Measurements from ENCODE around the gene GAS7. TPM values are rescaled to one million over a fixed set of nuclear protein-coding genes. Genes with fewer than 3 reads are reported as not detected.

GAS7 gene
- total RNA-seq, 4 donors from 2014 or later, result 62.6 to 122 (median 77.0) TPM

DNA sequence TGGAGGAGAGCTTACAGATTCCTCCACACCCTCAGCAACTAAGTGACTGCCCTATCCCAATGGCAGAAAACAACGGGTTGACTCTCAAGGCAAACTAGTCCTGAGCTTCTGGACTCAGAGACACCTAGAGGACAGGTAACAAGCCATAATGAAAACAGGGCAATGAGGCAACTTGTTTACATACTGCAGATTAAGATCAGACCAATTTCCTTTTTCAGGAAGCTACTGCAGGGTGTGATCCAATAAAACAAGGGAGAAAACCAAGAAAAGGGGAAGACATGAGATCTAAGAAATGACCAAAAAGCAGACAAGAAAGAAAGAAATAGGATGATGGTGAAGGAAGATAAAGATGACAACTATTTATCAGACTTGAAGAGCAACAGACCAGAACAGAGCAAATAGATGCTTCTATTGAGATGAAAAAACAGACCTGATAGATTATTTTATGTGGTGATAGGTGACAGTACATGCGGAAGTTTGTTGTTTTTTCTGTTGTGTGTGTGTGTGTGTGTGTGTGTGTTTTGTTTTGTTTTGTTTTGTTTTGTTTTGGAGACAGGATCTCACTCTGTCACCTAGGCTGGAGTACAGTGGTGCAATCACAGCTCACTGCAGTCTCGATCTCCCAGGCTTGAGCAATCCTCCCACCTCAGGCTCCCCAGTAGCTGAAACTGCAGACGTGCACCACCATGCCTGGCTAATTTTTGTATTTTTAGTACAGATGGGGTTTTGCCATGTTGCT lies 120.7 kb downstream of the GAS7 start:
- Histone ChIP-seq H3K27ac (no peak overlapping the region), H3K9me3 (no peaks in the 10 kb centered on the region), H3K27me3 (no peaks in the 10 kb centered on the region), H3K36me3 (no peaks in the 10 kb centered on the region), H3K4me1 (peaks cover 0 to 10% (median 0%) of the 10 kb centered on the region in 3 donors), H3K4me3 (no peak overlapping the region)
- no peak for ATAC-seq
- 83 to 88% methylated on average over 3 to 4 of the region's 4 CpGs for WGBS, 2 donors (ENCODE audit: low coverage in 1 of 2)
- TF ChIP-seq, protein P1, sequence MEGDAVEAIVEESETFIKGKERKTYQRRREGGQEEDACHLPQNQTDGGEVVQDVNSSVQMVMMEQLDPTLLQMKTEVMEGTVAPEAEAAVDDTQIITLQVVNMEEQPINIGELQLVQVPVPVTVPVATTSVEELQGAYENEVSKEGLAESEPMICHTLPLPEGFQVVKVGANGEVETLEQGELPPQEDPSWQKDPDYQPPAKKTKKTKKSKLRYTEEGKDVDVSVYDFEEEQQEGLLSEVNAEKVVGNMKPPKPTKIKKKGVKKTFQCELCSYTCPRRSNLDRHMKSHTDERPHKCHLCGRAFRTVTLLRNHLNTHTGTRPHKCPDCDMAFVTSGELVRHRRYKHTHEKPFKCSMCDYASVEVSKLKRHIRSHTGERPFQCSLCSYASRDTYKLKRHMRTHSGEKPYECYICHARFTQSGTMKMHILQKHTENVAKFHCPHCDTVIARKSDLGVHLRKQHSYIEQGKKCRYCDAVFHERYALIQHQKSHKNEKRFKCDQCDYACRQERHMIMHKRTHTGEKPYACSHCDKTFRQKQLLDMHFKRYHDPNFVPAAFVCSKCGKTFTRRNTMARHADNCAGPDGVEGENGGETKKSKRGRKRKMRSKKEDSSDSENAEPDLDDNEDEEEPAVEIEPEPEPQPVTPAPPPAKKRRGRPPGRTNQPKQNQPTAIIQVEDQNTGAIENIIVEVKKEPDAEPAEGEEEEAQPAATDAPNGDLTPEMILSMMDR (IDR thresholded peaks at IDR 0.05), result no peak
- TF ChIP-seq POLR2A (IDR thresholded peaks at IDR 0.05) (no peak), POLR2AphosphoS5 (IDR thresholded peaks at IDR 0.05) (no peak), EP300 (IDR thresholded peaks at IDR 0.05) (no peak)

DNA sequence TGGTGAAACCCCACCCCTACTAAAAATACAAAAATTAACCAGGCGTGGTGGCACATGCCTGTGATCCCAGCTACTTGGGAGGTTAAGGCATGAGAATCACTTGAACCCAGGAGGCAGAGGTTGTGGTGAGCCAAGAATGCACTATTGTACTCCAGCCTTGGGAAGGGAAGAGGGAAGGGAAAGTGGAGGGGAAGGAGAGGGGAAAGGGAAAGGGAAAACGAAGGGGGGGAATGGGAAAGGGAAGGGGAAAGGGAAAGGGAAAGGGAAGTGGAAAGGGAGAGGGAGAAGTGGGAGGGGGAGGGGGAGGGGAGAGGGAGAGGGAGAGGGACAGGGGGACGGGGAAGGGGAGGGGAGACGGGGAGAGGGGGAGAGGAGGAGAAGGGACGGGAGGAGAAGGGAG lies 122.5 kb downstream of the GAS7 start:
- no peak for TF ChIP-seq POLR2AphosphoS5 (IDR thresholded peaks at IDR 0.05)
- TF ChIP-seq, protein P1 (IDR thresholded peaks at IDR 0.05), result no peak
- TF ChIP-seq EP300 (IDR thresholded peaks at IDR 0.05), result no peak
- no peak for TF ChIP-seq POLR2A (IDR thresholded peaks at IDR 0.05)
- WGBS, 2 donors (ENCODE audit: low coverage in 1 of 2), result 67 to 79% methylated on average over 1 to 2 of the region's 5 CpGs
- no peak for ATAC-seq

DNA sequence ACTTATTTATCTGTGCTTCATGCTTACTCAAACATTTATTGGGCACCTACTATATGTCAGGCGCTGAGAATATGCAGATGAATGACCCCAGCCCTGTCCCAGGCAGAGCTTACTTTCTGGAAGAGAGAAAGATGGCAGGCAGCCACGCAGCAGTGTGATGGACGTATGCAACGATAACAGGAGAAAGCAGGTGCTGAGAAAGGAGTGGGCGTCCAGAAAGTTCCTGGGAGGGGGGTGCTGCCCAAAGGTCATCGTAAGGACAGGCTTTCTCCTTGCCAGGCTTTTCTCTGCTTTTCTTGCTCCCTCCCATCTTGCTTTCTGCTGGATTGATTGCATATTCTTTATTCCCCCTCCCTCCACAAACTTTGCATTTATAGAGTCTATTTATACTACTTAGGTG lies 124.5 kb downstream of the GAS7 start:
- H3K4me3 ChIP-seq, result no peak overlapping the region
- no peak overlapping the region for H3K27ac ChIP-seq
- no peak for ATAC-seq
- no peak for TF ChIP-seq EP300 (IDR thresholded peaks at IDR 0.05)
- no peak for TF ChIP-seq POLR2A (IDR thresholded peaks at IDR 0.05)
- TF ChIP-seq, protein P1 (IDR thresholded peaks at IDR 0.05), result no peak
- TF ChIP-seq POLR2AphosphoS5 (IDR thresholded peaks at IDR 0.05), result no peak
- H3K4me1 ChIP-seq, result peaks cover 0 to 21% (median 3%) of the 10 kb centered on the region in 3 donors
- no peaks in the 10 kb centered on the region for H3K36me3 ChIP-seq
- WGBS, 2 donors (ENCODE audit: low coverage in 1 of 2), result 44 to 46% methylated on average over 5 of the region's 6 CpGs
- H3K9me3 ChIP-seq, result no peaks in the 10 kb centered on the region
- no peaks in the 10 kb centered on the region for H3K27me3 ChIP-seq

More for the DNA sequence above, 122.5 kb downstream of the GAS7 start:
- H3K4me3 ChIP-seq, result no peak overlapping the region
- H3K27me3 ChIP-seq, result no peaks in the 10 kb centered on the region
- H3K9me3 ChIP-seq, result no peaks in the 10 kb centered on the region
- no peak overlapping the region for H3K27ac ChIP-seq
- peaks cover 0 to 10% (median 0%) of the 10 kb centered on the region in 3 donors for H3K4me1 ChIP-seq
- H3K36me3 ChIP-seq, result no peaks in the 10 kb centered on the region

DNA sequence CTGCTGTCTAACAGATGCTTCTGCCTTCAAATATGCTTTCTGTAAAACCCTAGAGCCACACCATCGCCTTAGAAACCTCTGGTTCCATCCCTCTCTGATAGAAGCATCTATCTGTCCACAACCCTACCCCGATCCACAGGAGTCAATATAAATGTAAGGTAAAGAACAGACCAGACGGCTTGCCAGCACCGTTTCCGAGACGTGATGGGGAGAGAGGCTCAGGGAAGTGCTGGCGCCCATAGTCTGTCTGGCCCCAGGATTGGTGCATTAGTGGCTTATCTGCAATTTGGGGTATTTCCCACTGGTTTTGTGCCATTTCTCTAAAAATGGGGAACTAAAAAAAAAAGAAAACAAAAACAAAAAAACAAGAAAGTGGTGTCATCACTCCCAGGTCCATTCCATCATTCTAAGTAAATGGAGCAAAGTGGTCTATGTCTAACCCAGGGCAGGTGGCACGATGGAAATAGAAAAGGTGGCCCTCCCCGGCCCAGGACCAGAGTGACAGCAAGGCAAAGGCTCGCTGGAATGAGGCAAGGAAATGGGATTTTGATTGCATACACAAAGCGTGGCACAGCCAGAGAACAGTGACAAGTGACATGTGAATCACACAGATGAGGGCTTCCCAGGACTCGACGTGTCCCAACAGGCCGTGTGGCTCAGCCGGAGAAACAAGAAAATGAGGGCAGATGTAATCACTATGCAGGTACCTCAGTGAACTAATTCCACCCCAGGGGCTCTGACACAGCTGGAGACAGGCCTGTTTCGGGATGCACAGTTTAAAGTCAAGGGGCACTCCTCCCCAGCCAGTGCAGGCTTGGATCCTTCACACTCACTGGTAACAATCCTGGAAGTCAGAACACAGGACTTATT lies 125.6 kb downstream of the GAS7 start:
- WGBS, 2 donors (ENCODE audit: low coverage in 1 of 2), result 79 to 87% methylated on average over 4 to 11 of the region's 16 CpGs
- no peak overlapping the region for H3K4me3 ChIP-seq
- peaks cover 0 to 24% (median 3%) of the 10 kb centered on the region in 3 donors for H3K4me1 ChIP-seq
- TF ChIP-seq POLR2A (IDR thresholded peaks at IDR 0.05) (no peak), EP300 (IDR thresholded peaks at IDR 0.05) (no peak), POLR2AphosphoS5 (IDR thresholded peaks at IDR 0.05) (no peak)
- TF ChIP-seq, protein P1 (IDR thresholded peaks at IDR 0.05), result no peak
- no peaks in the 10 kb centered on the region for H3K36me3 ChIP-seq
- H3K9me3 ChIP-seq, result no peaks in the 10 kb centered on the region
- ATAC-seq, result no peak
- no peaks in the 10 kb centered on the region for H3K27me3 ChIP-seq
- H3K27ac ChIP-seq, result no peak overlapping the region

Measured in gastroesophageal sphincter (tissue), 4 donors.